Endothelial cell of umbilical vein (primary cell): ENCODE data around the gene PGAP6. TPM values are rescaled to one million over a fixed set of nuclear protein-coding genes. Genes with fewer than 3 reads are reported as not detected.

Experiments
- BruUV-seq: library from RNA; stranded (reverse); fragments of 400-500 nt; replicated peaks from 2 replicates; lab custom pipeline; 2021; lab: Mats Ljungman, UMichigan
- CTCF ChIA-PET: fragments of 300-600, 350-600 bp; sonication (Branson Sonifier 250); formaldehyde crosslinking; loops from one replicate; lab custom pipeline; 2021; ENCODE audit warnings: antibody characterized with exemption, inconsistent platforms; lab: Charles Lee
- POLR2A ChIA-PET: fragments of 300-600, 350-600 bp; sonication (Branson Sonifier 250); formaldehyde crosslinking; loops from one replicate; lab custom pipeline; 2021; ENCODE audit warnings: antibody characterized with exemption, inconsistent platforms; lab: Charles Lee
- DNase-seq: peaks from one replicate; pipeline ENCODE4 v3.0.0-alpha.2; 2011; ENCODE audit warnings: low read depth, low spot score
- FAIRE-seq: peaks from 2 replicates; lab custom pipeline; 2011; peaks lifted over from hg19 to GRCh38; lab: Jason Lieb, UNC
- H2AFZ ChIP-seq: 2 replicates; pipeline ENCODE4 v1.6.0; 2012; ENCODE audit warnings: low read depth, low read length, control low read depth, inconsistent platforms
- H3K27ac ChIP-seq: 2 replicates; pipeline ENCODE4 v1.5.1; 2011; ENCODE audit warnings: low read depth, mild to moderate bottlenecking, control low read depth, low read length, moderate library complexity; ENCODE audit not compliant: insufficient read depth
- H3K27me3 ChIP-seq, 2 experiments: 2 replicates each; pipeline versions ENCODE4 v1.6.0 to v1.6.1; 2011; ENCODE audit warnings: low read length in 2 of 2, mixed read lengths in 1 of 2; ENCODE audit not compliant: control insufficient read depth in 2 of 2, insufficient read depth in 2 of 2
- H3K36me3 ChIP-seq, 2 experiments: 2 replicates in 1 of 2; 3 replicates in 1 of 2; pipeline ENCODE4 v1.5.1; 2011; ENCODE audit warnings: low read length in 2 of 2, mild to moderate bottlenecking in 1 of 2, moderate library complexity in 1 of 2; ENCODE audit not compliant: control insufficient read depth in 2 of 2, insufficient read depth in 2 of 2; ENCODE audit errors: extremely low read depth in 1 of 2
- H3K4me1 ChIP-seq: 3 replicates; pipeline ENCODE4 v1.5.1; 2011; ENCODE audit warnings: mild to moderate bottlenecking, low read length; ENCODE audit not compliant: control insufficient read depth, insufficient read depth; ENCODE audit errors: extremely low read depth
- H3K4me2 ChIP-seq: 2 replicates; pipeline ENCODE4 v1.6.1; 2011; ENCODE audit warnings: low read length, control low read depth, mixed read lengths; ENCODE audit not compliant: insufficient read depth
- H3K4me3 ChIP-seq, 3 experiments: fragments of 200-600 bp in 1 of 3; sonication (generic), shearing (Covaris generic) in 1 of 3; replicated peaks in 1 of 3; 2 replicates each; pipeline ENCODE4 v1.5.1; 2011 to 2016; ENCODE audit warnings: control low read depth in 3 of 3, low read length in 3 of 3, mild to moderate bottlenecking in 2 of 3, inconsistent platforms in 1 of 3, low read depth in 1 of 3, moderate library complexity in 1 of 3; ENCODE audit not compliant: insufficient read depth in 1 of 3
- H3K79me2 ChIP-seq: 2 replicates; pipeline ENCODE4 v1.6.0; 2012; ENCODE audit warnings: low read length, inconsistent platforms; ENCODE audit not compliant: control insufficient read depth, insufficient read depth
- H3K9ac ChIP-seq: replicated peaks from 2 replicates; pipeline ENCODE3; 2011; ENCODE audit warnings: low read length, control low read depth; ENCODE audit not compliant: insufficient read depth; ENCODE audit errors: extremely low read depth
- H3K9me1 ChIP-seq: replicated peaks from 3 replicates; pipeline ENCODE4 v1.6.0; 2011; ENCODE audit warnings: mild to moderate bottlenecking, low read length; ENCODE audit not compliant: control insufficient read depth, insufficient read depth; ENCODE audit errors: extremely low read depth
- H3K9me3 ChIP-seq: replicated peaks from 2 replicates; pipeline ENCODE4 v1.5.1; 2012; ENCODE audit warnings: low read length, inconsistent platforms; ENCODE audit not compliant: control insufficient read depth, insufficient read depth
- H4K20me1 ChIP-seq: replicated peaks from 2 replicates; pipeline ENCODE3; 2011; ENCODE audit warnings: mild to moderate bottlenecking, low read length; ENCODE audit not compliant: control insufficient read depth, insufficient read depth; ENCODE audit errors: extremely low read depth
- EZH2 ChIP-seq: IDR thresholded peaks from 2 replicates; pipeline ENCODE4 v1.6.1; 2012; ENCODE audit warnings: borderline replicate concordance, low read depth, mild to moderate bottlenecking, moderate library complexity, low read length, inconsistent platforms; ENCODE audit not compliant: severe bottlenecking
- FOS ChIP-seq: IDR thresholded peaks from 2 replicates; pipeline ENCODE4 v1.6.1; 2011; ENCODE audit warnings: mild to moderate bottlenecking, low read length, moderate library complexity, borderline replicate concordance; ENCODE audit not compliant: insufficient read depth
- GATA2 ChIP-seq: IDR thresholded peaks from 2 replicates; pipeline ENCODE4 v1.7.0; 2011; ENCODE audit warnings: low read depth, mild to moderate bottlenecking, moderate library complexity, mixed read lengths, low read length; ENCODE audit not compliant: insufficient read length, insufficient read depth
- JUN ChIP-seq: IDR thresholded peaks from 2 replicates; pipeline ENCODE4 v1.6.1; 2011; ENCODE audit warnings: borderline replicate concordance, low read depth; ENCODE audit not compliant: insufficient read length, insufficient read depth
- MAX ChIP-seq: IDR thresholded peaks from 2 replicates; pipeline ENCODE4 v1.6.1; 2011; ENCODE audit not compliant: insufficient read depth, insufficient read length
- MYC ChIP-seq: IDR thresholded peaks from one replicate; pipeline ENCODE4 v1.6.1; 2011; ENCODE audit warnings: mild to moderate bottlenecking, low read depth, low read length
- POLR2AphosphoS5 ChIP-seq: IDR thresholded peaks from 2 replicates; pipeline ENCODE4 v1.6.1; 2012; ENCODE audit warnings: low read depth, mild to moderate bottlenecking, control low read depth, low read length, moderate library complexity; ENCODE audit not compliant: insufficient read depth
- dilution Hi-C: fragments of 300-500 bp; cut with MboI; formaldehyde crosslinking; loops from one replicate; pipeline ENCODE4 v1.15.0; 2019; ENCODE audit warnings: low sequenced_read_pairs; ENCODE audit not compliant: extremely low pct_ligation_motif_present
- intact Hi-C: fragments of 100-400 bp; cut with micrococcal nuclease; formaldehyde crosslinking; loops from one replicate; pipeline ENCODE4 v1.10.0; 2022
- polyA plus RNA-seq, 4 experiments: library from polyadenylated mRNA; depleted of rRNA in 3 of 4; stranded (reverse) in 3 of 4; unstranded in 1 of 4; fragments of >200 nt; gene quantifications; 2 replicates each; pipeline versions ENCODE4 v1.2.1 to v1.2.3, GENCODE V29; 2011 to 2012; ENCODE audit warnings: missing spikeins in 1 of 4
- total RNA-seq: library from RNA; stranded (reverse); gene quantifications from 2 replicates; pipeline ENCODE4 v1.2.3, GENCODE V29; 2021
- TF ChIP-seq, protein P1 (sequence below), 2 donors: IDR thresholded peaks; 1 replicate in 1 of 2; 2 replicates in 1 of 2; pipeline ENCODE4 v1.5.1; 2011; ENCODE audit warnings: low read length in 2 of 2, mild to moderate bottlenecking in 2 of 2, moderate library complexity in 2 of 2, control low read depth in 1 of 2, inconsistent platforms in 1 of 2, low read depth in 1 of 2; ENCODE audit not compliant: insufficient read depth in 1 of 2; ENCODE audit errors: extremely low read depth in 1 of 2

PGAP6 gene
- total and polyA plus RNA-seq, 2 donors (not counting 3 experiments of a cell fraction or from before 2014, with no cell fraction given), result 89.8 to 365 TPM

DNA sequence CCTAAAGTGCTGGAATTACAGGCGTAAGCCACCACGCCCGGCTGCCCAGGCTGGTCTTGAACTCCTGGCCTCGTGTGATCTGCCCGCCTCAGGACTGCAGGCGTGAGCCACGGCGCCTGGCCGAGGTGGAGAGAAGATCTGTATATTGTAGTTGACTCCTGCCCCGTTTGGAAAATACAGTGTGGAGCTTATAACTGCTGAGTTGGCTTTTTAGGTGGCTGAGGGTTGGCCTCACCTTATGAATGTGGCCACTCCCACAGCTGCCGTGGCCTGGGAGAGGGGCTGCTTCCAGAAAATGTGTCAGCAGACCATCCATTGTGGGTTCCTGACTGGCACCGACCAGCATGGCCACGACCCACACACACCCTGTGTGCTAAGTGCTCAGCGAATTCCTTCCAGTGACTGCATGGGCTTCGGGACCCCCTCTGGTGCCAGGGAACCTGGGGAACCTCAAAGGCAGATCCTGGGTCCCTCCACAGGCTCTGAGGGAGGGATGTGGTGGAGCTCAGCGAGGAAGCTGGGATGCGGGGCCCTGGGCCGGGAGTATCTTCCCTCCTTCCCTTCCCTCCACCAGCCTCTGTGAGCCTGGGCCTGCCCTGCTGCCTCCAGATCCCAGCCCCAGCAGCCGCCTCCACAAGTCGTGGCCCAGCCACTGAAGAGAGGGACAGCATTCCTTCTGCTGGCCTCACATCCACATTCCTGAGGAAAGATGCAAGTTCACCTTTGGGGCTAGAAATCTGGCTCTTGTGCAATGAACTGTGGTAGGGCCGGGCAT lies 32.8 kb upstream of the PGAP6 start:
- no peak overlapping the region for H2AFZ ChIP-seq
- TF ChIP-seq MAX, result no peak
- no peak for TF ChIP-seq GATA2
- TF ChIP-seq MYC, result no peak
- TF ChIP-seq JUN, result no peak
- TF ChIP-seq, protein P1, sequence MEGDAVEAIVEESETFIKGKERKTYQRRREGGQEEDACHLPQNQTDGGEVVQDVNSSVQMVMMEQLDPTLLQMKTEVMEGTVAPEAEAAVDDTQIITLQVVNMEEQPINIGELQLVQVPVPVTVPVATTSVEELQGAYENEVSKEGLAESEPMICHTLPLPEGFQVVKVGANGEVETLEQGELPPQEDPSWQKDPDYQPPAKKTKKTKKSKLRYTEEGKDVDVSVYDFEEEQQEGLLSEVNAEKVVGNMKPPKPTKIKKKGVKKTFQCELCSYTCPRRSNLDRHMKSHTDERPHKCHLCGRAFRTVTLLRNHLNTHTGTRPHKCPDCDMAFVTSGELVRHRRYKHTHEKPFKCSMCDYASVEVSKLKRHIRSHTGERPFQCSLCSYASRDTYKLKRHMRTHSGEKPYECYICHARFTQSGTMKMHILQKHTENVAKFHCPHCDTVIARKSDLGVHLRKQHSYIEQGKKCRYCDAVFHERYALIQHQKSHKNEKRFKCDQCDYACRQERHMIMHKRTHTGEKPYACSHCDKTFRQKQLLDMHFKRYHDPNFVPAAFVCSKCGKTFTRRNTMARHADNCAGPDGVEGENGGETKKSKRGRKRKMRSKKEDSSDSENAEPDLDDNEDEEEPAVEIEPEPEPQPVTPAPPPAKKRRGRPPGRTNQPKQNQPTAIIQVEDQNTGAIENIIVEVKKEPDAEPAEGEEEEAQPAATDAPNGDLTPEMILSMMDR (IDR thresholded peaks at IDR 0.05; ENCODE audit: extremely low read depth in 1 of 2, insufficient read depth in 1 of 2, low read depth in 1 of 2, low read length in 2 of 2), result no peak
- TF ChIP-seq POLR2AphosphoS5, result no peak
- no peak for TF ChIP-seq FOS
- TF ChIP-seq EZH2, result no peak
- POLR2A ChIA-PET, result interaction anchor here (0.7 kb wide), 1 partner anchor 212 kb away, joined by 6 read pairs; no protein-coding TSS in a partner anchor
- dilution Hi-C loops, result no loop called here
- H4K20me1 ChIP-seq, result no peaks in the 10 kb centered on the region
- H3K4me2 ChIP-seq, result no peak overlapping the region
- no peaks in the 10 kb centered on the region for H3K4me1 ChIP-seq
- CTCF ChIA-PET, result no interaction called here
- no peak overlapping the region for H3K27ac ChIP-seq
- H3K9ac ChIP-seq, result no peak overlapping the region
- no peak for FAIRE-seq
- intact Hi-C loops, result no loop called here
- BruUV-seq, result no TSS peak
- no peaks in the 10 kb centered on the region for H3K27me3 ChIP-seq
- no peak for DNase-seq
- no peaks in the 10 kb centered on the region for H3K9me1 ChIP-seq
- no peak overlapping the region for H3K4me3 ChIP-seq
- peaks cover 0 to 6% of the 10 kb centered on the region in 2 experiments for H3K36me3 ChIP-seq
- H3K9me3 ChIP-seq, result no peaks in the 10 kb centered on the region
- no peaks in the 10 kb centered on the region for H3K79me2 ChIP-seq
